HG03342 (cell line): ENCODE data around the gene DGKI.

Source experiments
- ATAC-seq: cut with Tn5 transposase; IDR thresholded peaks from one replicate; pipeline ENCODE4 v1.9.1; 2021; ENCODE audit warnings: mild to moderate bottlenecking, moderate library complexity; ENCODE audit not compliant: unreplicated experiment

Gene DGKI

DNA sequence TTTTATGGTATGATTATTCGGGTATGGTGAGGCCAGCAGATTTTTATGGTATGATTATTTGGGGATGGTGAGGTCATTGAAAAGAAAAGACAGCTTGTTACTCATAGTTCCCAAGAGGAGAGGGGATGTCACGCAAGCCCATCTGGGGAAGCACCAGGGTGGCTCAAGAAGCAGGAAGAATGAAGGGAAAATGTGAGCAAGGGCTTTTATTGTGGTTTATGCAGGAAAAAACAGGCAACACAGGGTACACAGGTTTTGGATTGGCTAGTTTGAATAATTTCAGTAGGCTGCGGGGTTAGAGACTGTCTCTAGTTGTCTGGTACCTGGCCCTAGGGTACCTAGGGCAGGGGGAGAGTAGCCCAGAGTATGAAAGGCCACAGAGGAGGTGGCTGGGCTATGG is 26.8 kb upstream of the DGKI start:
- no peak for ATAC-seq

DNA sequence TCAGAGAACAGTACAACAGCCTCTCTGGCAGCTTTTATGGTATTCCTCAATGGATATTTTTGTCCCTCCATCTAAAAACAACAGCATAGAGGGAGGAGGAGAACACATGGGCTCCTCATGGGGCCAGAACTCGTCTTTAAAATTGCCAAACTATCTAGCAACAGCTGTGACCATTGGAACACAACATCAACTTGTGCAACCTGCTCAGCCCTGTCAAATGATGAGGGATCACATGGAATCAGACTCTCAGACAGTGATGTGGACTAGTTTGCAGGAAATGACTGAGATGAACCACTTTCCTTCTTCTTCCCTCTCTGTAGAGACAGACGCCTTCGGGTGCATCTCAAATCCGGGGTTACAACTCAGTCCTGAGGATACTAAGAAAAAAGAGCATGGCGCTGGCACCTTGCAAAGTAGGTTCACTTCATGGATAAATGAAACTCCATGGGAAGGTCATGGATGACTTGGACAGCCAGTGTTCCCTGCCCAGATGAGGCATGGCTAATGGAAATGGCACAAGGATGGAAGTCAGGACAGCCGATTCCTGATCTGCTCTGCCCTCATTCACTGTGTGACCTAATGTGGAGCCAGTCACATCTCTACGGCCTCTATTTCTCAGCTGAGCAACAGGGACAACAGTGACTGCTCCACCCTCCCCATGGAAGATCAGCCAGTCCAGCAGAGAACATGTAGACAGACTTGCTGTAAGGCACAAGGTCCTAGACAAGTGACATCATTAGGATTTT is 24.6 kb upstream of the DGKI start:
- no peak for ATAC-seq

DNA sequence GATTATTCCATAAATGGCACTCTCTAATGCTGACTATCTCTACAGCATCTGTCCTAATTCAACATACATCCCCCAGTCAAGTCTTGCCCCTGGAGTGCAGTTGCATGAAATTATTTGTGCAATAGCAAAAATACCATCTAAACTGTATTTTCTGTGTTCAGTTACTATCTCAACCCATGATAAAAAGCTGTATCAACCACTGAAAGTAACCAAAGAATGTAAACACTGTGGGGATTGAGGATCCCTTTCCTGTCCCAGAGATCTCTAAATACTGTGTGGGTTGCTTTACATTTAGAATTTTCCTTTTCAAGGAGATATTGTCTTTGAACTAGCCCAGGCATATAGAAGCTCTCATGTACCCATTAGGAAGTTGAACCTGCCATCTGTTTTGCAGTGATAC is 23.9 kb upstream of the DGKI start:
- no peak for ATAC-seq

DNA sequence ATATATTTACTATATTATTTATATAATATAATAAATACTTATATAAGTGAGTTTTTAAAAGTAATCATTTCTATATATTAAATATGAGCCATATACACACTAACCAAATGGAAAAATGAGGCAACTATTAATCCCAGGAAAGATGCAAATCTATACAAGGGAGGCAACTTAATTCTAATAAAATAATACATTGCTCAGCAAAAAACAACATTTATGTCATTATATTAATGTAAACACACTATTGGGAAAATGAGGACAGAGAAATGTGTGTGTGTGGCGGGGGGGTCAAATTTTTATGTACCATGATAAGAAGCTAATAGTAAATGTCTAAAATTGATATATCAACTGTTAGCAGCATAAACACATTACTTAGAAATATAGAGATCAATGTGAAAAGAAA is 23.3 kb upstream of the DGKI start:
- no peak for ATAC-seq

DNA sequence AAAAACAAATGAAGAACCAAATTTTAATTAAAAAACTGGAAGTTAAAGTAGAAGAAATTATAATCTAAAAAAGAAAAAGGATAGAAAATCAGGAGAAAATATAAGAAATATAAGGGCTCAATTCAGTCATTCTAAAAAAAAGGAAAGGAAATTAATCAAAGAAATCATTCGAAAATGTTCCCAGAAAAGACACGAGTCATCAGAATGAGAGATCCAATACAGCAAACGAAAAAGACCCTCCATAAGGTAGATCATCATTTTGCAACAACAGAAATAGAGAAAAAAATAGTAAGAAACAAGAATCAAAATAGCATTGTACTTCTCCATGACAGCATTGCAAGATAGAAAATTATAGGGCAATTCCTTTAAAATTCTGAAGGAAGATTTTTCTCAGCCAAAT is 22.5 kb upstream of the DGKI start:
- no peak for ATAC-seq

DNA sequence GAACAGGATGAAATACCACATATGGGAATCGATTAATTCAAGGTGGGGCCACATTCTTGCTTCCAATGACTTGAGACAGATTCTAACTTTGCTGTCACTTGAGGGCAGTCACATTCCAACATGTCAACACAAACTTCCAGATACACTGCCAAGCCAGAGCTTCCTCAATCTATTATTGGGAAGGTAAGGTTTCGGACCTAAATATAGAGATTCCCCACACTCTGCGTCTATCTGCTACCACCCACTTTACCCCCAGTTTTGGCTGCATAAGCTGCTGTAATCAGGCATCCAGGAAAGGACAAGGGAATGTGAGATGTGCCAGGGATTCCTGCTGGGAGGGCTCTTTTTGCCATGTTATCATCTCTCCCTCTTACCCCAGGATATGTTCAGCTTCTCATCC is 20.5 kb upstream of the DGKI start:
- ATAC-seq = no peak

DNA sequence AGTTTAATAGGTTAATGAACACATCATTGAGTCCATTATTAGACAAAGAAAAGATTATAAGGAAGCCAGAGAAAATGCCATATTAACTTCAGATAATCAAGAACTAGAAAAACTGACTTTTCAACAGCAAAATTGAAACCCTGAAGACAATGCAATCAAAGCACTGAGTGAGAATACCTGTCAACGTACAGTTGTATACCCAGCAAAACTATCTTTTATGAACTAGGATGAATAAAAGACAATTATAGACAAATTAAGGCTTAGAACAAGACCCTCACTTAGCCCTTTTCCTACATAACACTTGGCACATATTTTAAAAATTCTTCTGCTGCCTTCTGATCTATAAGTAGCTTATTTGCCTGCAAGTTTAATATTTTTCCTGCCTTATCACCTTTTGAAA is 19.0 kb upstream of the DGKI start:
- no peak for ATAC-seq

DNA sequence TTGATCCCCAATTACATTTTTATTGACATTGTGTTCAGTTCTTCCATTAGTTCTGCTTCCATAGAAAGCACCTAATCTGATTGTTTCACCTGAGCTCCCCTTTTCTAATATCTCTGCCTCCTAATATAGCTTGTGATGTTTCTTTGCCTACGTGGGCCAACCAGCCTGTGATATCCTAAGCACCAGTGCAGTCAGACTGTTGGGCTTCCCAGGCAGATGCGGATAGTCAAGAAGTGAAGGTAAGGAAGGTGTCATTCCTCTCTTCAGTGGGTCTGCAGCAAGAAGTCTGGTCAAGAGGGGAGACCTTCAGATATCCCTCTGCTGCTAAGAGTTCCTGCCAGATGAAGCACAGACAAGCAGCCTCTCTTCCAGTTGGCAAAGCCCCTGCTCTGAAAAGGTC is 16.2 kb upstream of the DGKI start:
- no peak for ATAC-seq

DNA sequence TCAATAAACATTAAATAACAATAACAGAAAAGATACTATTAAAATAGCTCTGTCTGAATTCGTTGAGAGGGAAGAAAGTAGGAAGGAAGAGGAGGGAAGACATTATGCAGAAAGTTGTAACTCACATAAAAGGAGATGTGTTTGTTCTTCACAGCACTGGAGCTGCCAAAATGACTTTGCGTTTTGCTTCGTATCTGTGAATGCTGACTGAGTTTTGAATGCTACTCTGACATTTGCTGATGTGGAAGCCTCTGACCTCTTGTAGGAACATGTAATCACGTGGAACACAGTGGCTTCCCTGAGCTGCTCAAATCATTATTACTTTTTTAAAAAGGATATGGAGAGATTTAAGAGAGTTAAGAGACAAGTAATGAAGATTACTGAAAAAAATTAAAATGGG is 15.6 kb upstream of the DGKI start:
- ATAC-seq = no peak

DNA sequence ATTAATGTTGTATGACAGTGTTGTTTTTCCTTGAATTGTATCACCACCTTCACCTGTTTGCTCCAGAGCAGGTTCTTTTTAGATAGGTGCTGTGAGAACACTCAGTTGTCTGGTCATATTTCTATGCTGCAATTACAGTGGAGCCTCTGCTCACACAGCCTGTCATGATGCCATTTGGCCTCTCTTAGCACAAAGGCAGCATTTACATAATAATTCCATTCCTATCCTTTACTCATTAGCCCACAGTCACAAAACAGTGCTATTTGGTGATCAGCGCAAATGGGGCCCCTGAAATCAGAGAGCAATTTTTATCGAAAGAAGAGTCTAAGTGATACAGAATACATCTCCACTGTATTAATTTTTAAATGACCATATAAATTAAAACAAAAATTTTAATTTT is 13.8 kb upstream of the DGKI start:
- ATAC-seq = no peak

DNA sequence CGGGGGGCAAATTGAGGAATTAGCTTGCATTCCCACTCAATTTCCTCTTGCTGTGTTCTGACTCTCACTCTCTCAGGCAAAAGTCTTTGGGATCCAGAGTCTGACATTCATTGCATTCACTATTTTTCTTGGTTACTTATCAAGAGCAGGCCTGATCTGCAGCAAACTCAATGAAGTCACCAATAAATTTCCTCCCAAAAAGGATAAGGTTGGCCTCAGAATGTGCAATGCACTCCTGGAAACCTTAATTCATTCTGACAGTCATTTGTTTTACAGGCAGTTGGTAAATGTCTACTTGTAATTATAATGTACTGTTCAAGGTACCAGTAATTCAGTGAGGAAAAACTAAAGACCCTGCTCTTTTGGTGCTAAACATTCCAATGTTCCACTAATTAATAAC is 6.3 kb upstream of the DGKI start:
- ATAC-seq = no peak

DNA sequence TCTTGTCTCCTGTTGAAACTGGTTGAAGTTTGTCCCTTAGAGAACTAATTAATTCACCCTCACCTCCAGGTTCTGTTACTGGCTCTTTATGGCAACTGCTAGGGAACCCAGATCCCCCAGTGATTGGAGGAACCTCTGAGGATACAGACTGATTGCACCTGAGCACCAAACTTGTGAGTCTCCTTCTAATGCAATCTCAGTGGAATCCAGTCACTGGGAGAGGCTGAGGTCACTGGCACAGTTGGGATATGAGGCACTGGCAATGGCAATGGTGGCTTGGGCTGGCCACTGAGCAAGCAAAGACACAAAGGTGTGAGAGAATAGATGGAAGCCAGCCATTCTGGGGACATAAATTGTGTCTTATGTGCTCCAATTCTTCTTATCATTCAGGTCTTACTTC is 5.3 kb upstream of the DGKI start:
- ATAC-seq = no peak

DNA sequence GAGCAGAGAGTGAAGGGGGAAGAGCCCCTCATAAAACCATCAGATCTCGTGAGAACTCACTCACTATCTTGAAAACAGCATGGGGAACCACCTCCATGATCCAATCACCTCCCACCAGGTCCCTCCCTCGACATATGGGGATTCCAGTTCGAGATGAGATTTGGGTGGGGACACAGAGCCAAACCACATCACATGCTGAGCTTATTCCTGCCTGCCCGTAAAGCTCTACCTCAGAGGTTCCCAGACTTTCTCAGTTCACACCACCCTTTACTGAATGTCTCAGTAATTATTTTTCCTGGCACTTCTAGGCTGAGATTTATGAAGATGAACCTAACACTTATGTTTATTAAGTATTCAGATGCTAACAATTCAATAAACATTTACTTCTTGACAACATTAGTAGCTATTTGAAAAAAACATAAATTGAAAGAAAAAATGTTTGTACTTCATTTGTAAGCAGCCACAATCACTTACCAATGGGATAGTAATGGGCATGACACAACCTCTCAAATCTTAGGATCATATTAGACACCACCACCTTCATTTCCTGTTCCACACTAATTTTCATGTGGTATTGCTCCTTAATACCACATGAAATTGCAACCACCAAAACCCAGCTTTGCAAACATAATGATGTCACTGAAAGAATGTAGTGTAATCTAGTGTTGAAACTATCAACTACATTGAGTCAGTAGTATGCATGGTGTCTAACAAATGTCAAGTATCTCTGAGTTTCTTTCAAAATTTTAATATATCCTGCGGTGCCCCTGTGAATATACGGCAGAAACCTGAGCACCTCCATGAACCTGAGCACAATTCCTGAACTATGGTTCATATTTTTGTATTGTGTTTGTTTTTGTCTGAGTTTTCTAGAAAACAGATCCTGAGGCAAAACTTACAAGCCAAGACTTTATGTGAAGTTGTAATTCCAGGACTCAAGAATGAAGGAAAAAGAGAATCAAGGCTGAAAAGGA is 4.5 kb upstream of the DGKI start:
- ATAC-seq = no peak

DNA sequence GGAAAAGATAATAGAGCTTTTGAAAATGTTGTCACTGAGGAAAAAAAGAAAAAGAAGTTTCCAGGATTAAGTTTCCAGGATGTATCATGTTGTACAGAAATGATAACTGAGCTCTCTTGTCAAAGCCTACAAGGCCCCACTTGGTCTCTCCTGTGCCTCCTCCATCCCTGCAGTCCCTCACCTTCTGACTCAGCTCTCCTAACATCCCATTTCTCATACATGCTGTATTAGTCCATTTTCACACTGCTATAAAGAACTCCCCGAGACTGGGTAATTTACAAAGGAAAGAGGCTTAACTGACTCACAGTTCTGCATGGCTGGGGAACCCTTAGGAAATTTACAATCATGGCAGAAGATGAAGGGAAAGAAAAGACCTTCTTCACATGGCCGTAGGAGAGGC is 3.8 kb upstream of the DGKI start:
- no peak for ATAC-seq

DNA sequence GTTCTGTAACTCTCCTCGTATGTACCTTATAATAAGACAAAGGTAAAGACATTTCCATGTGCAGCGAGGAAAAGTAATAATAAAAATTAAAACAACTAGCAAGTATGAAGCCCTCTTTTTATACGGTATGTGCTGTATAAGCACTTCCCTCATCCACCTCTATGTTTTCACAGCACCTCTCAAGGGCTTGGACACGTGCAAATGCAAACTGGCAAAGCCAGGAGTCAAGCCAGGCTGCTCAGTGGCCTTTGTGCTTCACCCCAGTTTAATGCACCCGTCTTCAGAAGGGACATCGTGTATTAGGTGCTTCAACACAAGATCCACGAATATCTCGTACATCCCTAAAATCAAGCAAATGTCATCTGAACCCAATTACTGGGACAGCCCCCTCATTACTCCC is 1.3 kb upstream of the DGKI start:
- ATAC-seq = no peak

DNA sequence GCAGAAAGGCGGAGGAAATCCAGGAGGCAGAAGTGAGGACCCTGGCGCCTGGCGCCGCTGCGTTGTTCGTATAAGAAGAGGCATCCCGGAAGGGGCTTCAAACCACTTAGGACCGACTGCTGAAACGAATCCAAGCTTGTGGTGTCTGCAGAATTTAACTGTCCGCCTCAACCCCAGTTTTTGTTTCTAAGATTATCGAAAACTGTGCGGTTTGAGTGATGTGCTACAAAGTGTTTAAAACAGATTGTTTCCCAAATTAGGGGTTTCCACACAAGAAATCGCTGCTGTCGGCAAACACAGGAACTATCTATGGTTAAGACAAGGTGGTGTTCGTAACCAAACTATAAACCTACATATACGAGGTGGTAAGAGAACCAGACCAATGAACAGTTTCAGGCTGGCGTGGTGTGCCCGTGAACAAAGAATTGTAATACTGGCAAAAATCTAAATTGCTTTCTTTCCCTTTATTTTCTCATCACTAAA is 835 bp upstream of the DGKI start:
- ATAC-seq = no peak

DNA sequence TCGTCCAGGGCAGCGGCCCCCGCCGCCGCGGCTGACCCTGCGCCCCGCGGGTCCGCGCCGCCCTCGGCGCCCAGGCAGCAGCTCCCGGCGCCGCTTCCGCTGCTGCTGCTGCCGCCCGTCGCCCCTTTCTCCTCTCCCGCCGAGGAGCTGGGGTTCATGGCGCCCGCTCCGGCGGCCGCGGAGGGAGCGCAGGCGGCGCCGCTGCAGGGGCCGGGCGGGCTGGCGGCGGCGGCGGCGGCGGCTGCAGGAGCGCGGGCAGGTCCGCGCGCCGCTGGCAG is 286 bp downstream of the DGKI start:
- no peak for ATAC-seq

DNA sequence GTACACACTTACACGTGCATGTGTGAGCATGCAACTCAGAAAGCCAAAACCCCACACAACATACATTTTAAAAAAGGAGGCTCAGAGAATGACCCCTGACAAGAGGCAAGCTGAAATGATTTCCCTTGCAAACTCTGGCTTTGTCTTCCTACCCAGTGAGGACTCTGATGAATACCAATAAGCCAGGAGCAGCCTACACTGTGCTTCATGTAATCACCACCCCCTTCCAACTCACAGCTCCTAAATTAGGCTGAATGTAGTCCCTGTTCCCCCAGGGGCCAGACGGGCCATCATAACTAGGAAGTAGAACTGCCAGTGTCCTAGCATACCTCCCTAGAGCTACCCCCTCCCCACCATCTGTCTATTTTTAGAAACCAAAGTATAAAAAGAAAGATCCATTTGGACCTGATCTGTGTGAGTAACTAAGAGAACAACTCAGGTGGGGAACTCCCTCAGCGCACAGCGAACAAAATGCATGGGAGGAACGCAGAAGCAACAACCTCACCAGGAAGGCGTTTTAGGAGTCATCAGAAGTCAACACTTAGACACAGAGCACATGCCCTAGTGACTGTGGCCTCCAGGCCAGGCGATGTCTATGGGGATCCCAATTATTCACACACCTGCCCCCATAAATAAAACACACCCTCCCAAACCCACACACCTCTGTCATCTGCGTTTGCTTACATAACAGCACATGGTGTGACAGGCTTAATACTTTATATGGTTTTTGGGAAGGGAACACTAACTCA is 1.9 kb downstream of the DGKI start:
- ATAC-seq = no peak

DNA sequence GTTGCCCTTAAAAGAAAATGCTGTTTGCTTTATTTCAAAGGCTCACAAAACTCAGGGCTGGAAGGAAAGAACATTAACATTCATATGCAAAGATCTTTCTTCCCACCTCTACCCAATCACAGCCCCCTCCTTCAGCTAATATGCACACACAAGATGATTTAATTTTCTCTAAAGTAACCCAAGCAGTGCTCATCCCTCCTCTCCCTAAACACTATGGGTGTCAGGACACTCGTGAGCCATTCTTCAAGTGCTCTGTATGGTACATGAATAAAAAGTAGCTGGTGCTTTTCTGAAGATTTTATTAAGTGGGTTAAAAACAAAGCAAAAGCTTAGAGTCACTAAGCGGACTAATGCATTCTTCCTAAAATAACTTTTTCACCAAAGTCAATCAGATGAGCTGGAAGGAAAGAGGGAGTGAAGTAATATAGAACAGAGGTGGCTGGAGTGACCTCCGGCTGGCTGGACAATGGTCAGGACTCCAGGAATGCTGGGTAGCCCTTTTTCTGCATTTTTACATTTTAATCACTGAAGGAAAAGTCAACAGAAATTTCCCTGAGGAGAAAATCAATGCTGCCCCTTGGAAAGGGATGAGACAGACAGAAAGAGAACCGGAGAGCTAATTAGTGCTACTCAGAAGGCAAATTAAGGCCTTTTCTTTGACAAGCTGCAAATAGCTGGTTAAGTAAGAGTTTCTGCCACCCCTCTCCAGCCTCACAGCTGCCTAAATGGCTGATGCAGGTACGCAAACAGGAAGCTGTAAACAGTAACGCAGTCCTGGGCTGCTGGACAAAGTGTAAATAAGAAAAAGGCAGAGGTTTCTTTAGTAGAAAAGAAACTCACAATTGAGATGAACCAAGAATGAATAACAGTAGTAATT is 6.6 kb downstream of the DGKI start:
- ATAC-seq = no peak

DNA sequence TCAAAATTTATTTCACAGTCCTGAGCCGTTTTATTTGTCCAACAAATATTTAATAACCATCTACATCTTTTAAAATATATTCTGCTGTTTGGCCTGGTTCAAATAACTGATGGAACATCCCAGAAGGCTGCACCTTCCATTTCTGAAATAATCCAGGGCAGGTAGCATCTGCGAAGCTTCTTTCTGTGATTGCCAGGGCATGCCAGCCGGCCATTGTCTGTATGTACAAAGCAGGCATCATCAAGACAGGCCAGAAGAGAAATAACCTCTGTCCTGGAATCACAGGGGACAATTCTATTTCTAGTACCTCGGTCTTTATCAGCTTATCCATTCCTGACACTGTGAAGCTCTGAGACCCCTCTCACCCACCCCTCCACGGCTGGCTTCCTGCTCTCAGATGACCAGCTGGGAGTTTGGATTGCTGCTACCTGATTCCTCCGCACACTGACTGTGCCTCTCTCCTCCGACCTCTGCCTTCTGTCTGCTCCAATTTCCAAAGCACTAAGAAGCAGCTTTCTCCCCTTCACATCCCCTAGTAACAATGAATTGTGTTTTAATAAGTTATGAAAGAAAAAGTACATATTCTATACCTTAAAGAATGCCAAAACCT is 8.0 kb downstream of the DGKI start:
- ATAC-seq = no peak
